Duodenal mucosa (tissue), 2 donors: ENCODE results near the gene TARBP1.

ENCODE experiments used
- H3K27ac ChIP-seq: one replicate; pipeline ENCODE4 v1.7.0; 2013; ENCODE audit warnings: low read depth, low read length
- H3K27me3 ChIP-seq, 2 donors: one replicate each; pipeline ENCODE4 v1.7.0; 2013; ENCODE audit warnings: low read length in 2 of 2, control low read depth in 1 of 2; ENCODE audit not compliant: insufficient read depth in 2 of 2, control insufficient read depth in 1 of 2
- H3K36me3 ChIP-seq, 2 donors: one replicate each; pipeline ENCODE4 v1.7.0; 2013; ENCODE audit warnings: low read length in 2 of 2, control low read depth in 1 of 2; ENCODE audit not compliant: insufficient read depth in 2 of 2, control insufficient read depth in 1 of 2
- H3K4me1 ChIP-seq, 2 donors: one replicate each; pipeline ENCODE4 v1.7.0; 2013; ENCODE audit warnings: low read length in 2 of 2, control low read depth in 1 of 2; ENCODE audit not compliant: insufficient read depth in 2 of 2, control insufficient read depth in 1 of 2
- H3K4me3 ChIP-seq, 2 donors: one replicate each; pipeline ENCODE4 v1.7.0; 2013; ENCODE audit warnings: low read length in 2 of 2, low read depth in 1 of 2
- H3K9ac ChIP-seq, 2 donors: one replicate each; pipeline ENCODE4 v1.7.0; 2013; ENCODE audit warnings: low read length in 2 of 2, low read depth in 1 of 2
- H3K9me3 ChIP-seq, 2 donors: one replicate each; pipeline ENCODE4 v1.7.0; 2013; ENCODE audit warnings: low read length in 2 of 2, control low read depth in 1 of 2; ENCODE audit not compliant: control insufficient read depth in 1 of 2

Gene TARBP1

DNA sequence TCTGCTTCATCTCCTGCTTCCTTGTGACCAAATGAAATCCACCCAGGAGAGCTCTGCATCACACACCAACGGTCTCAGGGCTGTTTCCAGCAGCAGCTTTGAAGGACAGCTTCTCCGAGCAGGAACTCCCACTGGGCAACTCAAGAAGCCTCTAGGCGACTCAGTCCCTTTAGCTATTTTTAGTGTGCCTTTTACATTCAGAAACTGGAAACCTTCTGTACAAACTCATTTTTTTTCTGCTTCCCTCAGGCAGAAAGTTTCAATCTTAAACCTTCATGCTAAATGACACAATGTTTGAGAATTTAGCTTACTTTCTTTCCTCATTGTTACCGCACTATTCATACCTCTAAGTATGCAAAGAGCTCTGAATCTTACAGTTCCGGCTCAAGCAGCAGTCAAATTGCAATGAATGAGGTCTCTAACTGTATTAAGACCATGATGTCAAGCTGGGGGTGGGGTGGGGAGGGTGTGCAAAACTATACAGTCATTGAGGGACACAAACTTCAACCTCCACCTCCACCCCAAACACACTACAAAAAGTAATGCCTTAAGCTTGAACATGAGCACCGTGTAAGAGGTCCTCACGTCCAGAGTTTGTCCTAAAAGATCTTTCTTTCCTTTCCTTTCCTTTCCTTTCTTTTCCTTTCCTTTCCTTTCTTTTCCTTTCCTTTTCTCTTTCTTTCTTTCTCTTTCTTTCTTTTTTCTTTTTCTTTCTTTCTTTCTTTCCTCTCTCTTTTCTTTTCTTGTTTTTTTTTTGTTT is 16.4 kb upstream of the TARBP1 start:
- Histone ChIP-seq H3K4me3 (no peak overlapping the region), H3K9me3 (no peaks in the 10 kb centered on the region), H3K9ac (no peak overlapping the region), H3K36me3 (no peaks in the 10 kb centered on the region), H3K27me3 (no peaks in the 10 kb centered on the region), H3K27ac (no peak overlapping the region), H3K4me1 (peaks cover 25% of the 10 kb centered on the region in 2 donors)

DNA sequence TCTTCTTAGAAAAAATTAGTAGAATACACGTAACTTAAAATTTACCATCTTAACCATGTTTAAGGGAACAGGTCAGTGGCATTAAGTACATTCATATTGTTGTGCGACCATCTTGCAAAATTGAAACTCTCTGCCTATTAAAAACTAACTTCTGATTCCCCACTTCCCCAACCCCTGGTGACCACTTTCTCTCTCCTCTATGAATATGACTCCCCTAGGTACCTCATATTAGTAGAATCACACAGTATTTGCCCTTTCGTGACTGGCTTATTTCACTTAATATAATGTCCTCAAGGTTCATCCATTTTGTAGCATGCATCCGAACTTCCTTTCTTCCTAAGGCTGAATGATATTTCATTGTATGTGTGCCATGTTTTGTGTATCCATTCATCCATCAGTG is 15.1 kb upstream of the TARBP1 start:
- H3K4me3 ChIP-seq: no peak overlapping the region
- H3K4me1 ChIP-seq: peaks cover 13% of the 10 kb centered on the region in 2 donors
- no peaks in the 10 kb centered on the region for H3K9me3 ChIP-seq
- no peak overlapping the region for H3K9ac ChIP-seq
- H3K27me3 ChIP-seq: no peaks in the 10 kb centered on the region
- no peaks in the 10 kb centered on the region for H3K36me3 ChIP-seq
- no peak overlapping the region for H3K27ac ChIP-seq

DNA sequence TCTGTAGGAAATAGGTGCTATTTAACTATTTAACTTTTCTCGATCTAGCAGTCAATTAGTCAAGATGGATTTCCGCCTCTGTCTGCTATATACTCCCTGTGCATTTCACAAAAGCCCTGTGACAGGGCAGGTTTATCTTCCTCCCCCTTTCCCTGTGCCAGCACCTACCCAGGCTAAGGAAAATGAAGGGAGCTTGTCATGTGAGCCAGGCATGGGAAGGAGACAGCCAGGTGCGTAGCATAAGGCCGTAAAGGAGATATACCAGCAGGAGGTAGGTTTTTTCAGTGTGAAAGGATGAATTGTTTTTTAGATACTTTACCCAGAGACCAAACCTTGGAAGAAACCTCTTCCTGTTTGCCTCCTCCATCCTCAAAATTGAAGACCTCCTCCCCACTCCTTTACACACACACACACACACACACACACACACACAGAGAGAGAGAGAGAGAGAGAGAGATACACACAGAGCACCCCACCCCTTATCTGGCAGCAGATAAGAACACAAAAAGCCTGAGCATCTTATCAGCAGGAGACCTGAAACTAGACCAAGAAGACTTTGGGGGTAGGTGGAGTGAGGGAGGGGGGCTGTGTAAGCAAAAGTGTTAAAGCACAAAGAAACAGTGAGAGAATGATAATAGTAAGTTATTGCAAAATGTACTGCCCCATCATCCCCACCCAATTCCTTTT is 12.0 kb upstream of the TARBP1 start:
- Histone ChIP-seq H3K4me3 (no peak overlapping the region), H3K4me1 (peaks cover 12 to 18% of the 10 kb centered on the region in 2 donors), H3K9ac (no peak overlapping the region), H3K9me3 (no peaks in the 10 kb centered on the region), H3K27ac (no peak overlapping the region), H3K36me3 (no peaks in the 10 kb centered on the region), H3K27me3 (no peaks in the 10 kb centered on the region)

DNA sequence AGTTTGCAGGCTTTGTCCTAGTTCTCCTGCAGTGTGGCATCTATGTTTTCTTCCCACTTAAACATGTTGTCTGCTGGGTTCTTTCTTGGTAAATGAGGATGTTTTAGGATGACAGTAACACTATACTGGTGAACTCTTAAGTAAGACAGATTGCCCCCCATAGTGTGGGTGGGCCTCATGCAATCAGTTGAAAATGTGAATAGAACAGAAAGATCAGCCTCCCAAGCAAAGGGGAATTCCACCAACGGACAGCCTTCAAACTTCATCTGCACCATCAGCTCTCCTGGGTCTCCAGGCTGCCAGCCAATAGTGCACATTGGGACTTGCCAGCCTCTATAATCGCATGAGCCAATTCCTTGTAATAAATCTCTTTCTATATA is 10.7 kb upstream of the TARBP1 start:
- no peak overlapping the region for H3K4me3 ChIP-seq
- no peak overlapping the region for H3K9ac ChIP-seq
- no peaks in the 10 kb centered on the region for H3K36me3 ChIP-seq
- H3K27me3 ChIP-seq: no peaks in the 10 kb centered on the region
- H3K9me3 ChIP-seq: no peaks in the 10 kb centered on the region
- no peak overlapping the region for H3K27ac ChIP-seq
- peaks cover 11 to 12% of the 10 kb centered on the region in 2 donors for H3K4me1 ChIP-seq

DNA sequence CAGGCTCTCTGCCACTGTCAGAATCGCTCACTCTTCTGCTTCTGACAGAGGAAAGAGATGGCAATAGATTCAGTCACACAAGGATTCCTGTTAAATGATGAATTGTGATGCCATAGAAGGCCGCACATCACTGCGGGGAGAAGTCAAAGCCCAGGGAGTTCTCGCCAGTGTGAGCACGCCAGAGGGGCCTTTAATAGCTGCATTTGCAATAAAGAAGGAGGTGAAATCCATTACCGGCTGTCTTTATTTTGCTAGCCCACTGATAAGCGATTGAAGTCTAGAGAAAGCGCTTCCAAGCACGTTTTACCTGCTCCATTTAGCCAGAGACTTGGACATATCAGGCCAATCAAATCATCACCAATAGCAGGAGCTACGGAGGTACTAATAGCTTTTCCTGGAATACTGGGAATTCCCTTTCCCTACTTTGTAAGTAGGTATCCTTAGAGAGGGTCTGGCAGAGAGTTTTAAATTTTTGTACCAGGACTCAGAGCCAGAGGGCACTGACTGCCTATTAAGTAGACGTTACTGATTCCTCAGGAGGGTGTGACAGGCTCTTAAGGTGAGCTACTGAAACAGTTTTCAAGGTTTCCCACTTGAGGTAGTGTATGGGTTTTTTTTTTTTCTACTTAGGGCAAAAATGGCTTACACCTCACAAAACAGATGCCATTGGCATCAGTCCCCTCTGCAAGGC is 10.2 kb upstream of the TARBP1 start:
- Histone ChIP-seq H3K27me3 (no peaks in the 10 kb centered on the region), H3K36me3 (no peaks in the 10 kb centered on the region), H3K9ac (no peak overlapping the region), H3K4me3 (no peak overlapping the region), H3K4me1 (peaks cover 11 to 12% of the 10 kb centered on the region in 2 donors), H3K27ac (no peak overlapping the region), H3K9me3 (no peaks in the 10 kb centered on the region)

DNA sequence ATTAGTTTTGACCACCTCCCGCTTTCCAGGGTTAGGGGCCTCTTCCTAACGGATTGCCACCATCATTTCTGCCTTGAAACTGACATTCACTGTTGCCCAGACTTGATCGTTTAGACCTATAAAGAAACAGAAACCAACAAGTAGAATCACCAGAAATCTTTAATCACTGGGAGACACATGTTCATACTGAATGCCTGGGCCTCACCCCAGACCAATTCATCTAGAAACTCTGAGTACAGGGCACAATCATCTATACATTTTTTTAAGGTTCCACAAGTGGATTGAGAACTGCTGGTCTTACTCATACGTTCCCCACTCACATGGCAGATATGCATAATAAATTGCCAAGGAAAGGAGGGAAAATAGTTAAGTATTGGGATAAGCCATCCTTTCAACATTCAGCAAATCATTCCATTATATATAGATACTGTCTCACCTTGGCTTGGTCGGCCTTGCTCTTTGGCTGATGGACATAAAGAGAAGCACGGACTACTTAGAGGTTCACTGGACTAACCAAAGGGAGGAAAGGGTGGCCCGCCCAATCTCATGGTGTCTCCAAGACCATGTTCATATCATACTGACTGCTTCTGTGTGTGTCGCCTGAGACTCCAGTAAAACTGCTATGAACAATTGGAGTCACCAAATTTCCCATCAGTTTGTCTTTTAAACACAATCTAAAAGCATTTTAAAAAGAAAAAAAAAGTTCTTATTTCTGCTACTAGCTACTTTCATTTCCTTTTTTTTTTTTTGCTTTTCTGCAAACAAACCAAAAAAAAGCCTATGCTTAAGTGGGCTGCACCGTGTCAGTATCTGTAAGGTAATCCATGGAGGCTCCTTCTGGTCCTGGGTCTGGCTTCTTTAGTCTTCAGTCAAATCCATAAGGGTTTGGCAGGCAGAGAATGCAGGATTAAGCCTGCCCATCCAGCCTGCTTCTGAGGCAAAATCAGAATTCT is 9.4 kb upstream of the TARBP1 start:
- Histone ChIP-seq H3K9me3 (no peaks in the 10 kb centered on the region), H3K27ac (no peak overlapping the region), H3K4me3 (no peak overlapping the region), H3K9ac (no peak overlapping the region), H3K36me3 (no peaks in the 10 kb centered on the region), H3K4me1 (peaks cover 11 to 12% of the 10 kb centered on the region in 2 donors), H3K27me3 (no peaks in the 10 kb centered on the region)

DNA sequence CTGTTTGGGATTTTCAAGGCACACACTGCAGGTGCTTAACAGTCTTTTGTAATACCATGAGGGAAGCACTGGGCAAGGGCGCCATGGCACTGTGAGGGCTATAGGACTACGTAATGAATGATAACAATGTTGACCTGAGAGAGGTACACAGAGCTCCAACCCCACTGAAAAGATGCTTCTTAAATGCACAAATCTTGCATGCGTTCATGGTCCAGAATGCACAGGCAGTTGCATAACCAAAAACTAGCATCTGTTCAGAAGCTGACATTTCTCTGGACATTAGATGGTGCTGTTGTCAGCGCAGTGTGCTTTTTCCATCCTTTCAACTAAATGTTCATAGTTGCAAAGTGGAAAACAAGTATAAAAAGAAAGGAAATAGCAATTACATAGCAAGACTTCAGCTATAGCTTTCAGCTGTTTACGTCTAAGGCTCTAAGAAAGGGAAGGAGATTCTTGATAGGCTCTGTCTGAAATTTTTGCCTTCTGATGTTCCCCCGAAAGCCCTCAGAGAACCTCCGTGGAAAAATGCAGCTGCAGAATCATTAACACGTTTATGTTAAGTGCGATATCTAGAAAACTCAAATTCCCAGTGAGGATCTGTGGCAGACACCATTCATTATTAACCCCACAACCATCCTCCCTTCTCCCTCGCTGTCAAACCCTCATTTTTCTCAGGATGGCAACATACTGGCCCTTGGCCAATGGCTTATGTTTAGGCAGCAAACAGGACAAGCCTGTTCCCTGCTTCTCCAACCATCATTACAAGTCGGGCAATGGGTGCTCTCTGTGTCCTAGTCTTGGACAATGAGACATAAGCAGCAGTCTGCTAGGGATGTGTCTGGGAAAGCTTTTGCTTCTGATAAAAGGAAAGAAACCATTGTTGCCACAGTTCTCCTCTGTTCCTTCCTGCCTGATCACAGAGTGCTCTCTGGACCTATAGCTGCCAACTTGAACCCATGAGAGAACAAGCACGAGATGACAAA is 8.2 kb upstream of the TARBP1 start:
- Histone ChIP-seq H3K27me3 (no peaks in the 10 kb centered on the region), H3K4me1 (peaks cover 11 to 12% of the 10 kb centered on the region in 2 donors), H3K36me3 (no peaks in the 10 kb centered on the region), H3K9ac (no peak overlapping the region), H3K4me3 (no peak overlapping the region), H3K27ac (no peak overlapping the region), H3K9me3 (no peaks in the 10 kb centered on the region)

DNA sequence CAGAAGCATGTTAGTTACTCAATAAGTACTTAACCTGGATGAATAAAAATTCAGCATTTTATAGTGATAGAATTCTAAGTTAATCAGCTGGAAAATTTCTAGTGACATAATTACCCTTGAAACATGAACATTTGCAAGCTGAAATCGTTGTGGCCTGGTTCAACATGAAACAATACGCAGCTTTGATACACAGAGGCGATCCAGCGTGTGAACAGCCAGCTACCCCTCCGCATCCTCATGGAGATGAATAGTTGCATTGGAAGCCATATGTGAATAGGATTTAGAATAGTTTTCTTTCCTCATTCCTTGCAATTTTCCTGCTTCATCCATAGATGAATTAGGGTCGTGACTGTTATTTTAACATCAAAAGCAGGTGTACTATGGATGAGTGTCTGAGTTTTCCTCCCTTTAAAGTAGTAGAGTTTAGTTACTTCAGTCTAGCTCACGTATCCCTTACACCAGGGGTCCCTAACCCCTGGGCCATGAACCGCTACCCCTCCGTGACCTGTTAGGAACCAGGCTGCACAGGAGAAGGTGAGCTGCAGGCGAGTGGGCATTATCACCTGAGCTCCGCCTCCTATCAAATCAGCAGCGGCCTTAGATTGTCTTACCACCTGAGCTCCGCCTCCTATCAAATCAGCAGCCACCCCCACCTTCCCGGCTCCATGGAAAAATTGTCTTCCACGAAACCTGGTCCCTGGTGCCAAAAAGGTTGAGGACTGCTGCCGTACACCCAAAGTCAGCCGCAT is 6.2 kb upstream of the TARBP1 start:
- Histone ChIP-seq H3K4me3 (no peak overlapping the region), H3K9me3 (no peaks in the 10 kb centered on the region), H3K4me1 (peaks cover 3 to 11% of the 10 kb centered on the region in 2 donors), H3K36me3 (no peaks in the 10 kb centered on the region), H3K27me3 (no peaks in the 10 kb centered on the region), H3K27ac (no peak overlapping the region), H3K9ac (no peak overlapping the region)
